H9 (cell line): ENCODE results near the gene DNAJC6. TPM values are rescaled to one million over a fixed set of nuclear protein-coding genes. Genes with fewer than 3 reads are reported as not detected.

ENCODE experiments used
- DNase-seq: peaks from one replicate; pipeline ENCODE4 v3.0.0-alpha.2; 2017
- H2AFZ ChIP-seq: one replicate; pipeline ENCODE4 v1.6.1; 2013; ENCODE audit warnings: mild to moderate bottlenecking, low read length, control low read depth, moderate library complexity
- H2AK5ac ChIP-seq: 2 replicates; pipeline ENCODE4 v1.6.1; 2013; ENCODE audit warnings: low read length, control low read depth, mixed read lengths; ENCODE audit not compliant: insufficient read length
- H2BK120ac ChIP-seq: one replicate; pipeline ENCODE4 v1.6.1; 2013; ENCODE audit warnings: low read depth, mild to moderate bottlenecking, low read length, control low read depth, inconsistent platforms; ENCODE audit not compliant: poor library complexity, severe bottlenecking
- H2BK12ac ChIP-seq: 2 replicates; pipeline ENCODE4 v1.6.1; 2013; ENCODE audit warnings: low read length, control low read depth, mixed read lengths, low read depth; ENCODE audit not compliant: insufficient read length
- H2BK15ac ChIP-seq: 2 replicates; pipeline ENCODE4 v1.6.1; 2013; ENCODE audit warnings: low read depth, low read length, control low read depth
- H2BK20ac ChIP-seq: one replicate; pipeline ENCODE4 v1.6.1; 2013; ENCODE audit warnings: low read depth, mild to moderate bottlenecking, low read length, control low read depth, inconsistent platforms; ENCODE audit not compliant: poor library complexity, severe bottlenecking
- H2BK5ac ChIP-seq: 2 replicates; pipeline ENCODE4 v1.6.1; 2013; ENCODE audit warnings: low read length, control low read depth, mixed read lengths; ENCODE audit not compliant: insufficient read length
- H3K14ac ChIP-seq: 2 replicates; pipeline ENCODE4 v1.6.1; 2013; ENCODE audit warnings: low read length, control low read depth; ENCODE audit not compliant: insufficient read depth
- H3K18ac ChIP-seq: 2 replicates; pipeline ENCODE4 v1.6.1; 2013; ENCODE audit warnings: low read depth, mild to moderate bottlenecking, mixed read lengths, low read length, control low read depth; ENCODE audit not compliant: insufficient read length
- H3K23ac ChIP-seq: 2 replicates; pipeline ENCODE4 v1.6.1; 2013; ENCODE audit warnings: low read length, control low read depth, mixed read lengths, low read depth; ENCODE audit not compliant: insufficient read length
- H3K23me2 ChIP-seq: 2 replicates; pipeline ENCODE4 v1.6.1; 2013; ENCODE audit warnings: low read depth, mild to moderate bottlenecking, mixed read lengths, low read length, control low read depth; ENCODE audit not compliant: insufficient read length, poor library complexity, severe bottlenecking
- H3K27ac ChIP-seq: 2 replicates; pipeline ENCODE4 v1.5.1; 2013; ENCODE audit warnings: low read length, control low read depth, mixed read lengths, low read depth; ENCODE audit not compliant: insufficient read length
- H3K27me3 ChIP-seq: 2 replicates; pipeline ENCODE4 v1.6.1; 2013; ENCODE audit warnings: low read length, control low read depth, inconsistent platforms; ENCODE audit not compliant: insufficient read depth
- H3K4ac ChIP-seq: 2 replicates; pipeline ENCODE4 v1.6.1; 2013; ENCODE audit warnings: low read depth, mild to moderate bottlenecking, control low read depth, inconsistent platforms, low read length, moderate library complexity
- H3K4me1 ChIP-seq: 2 replicates; pipeline ENCODE4 v1.6.1; 2013; ENCODE audit warnings: low read length, control low read depth, inconsistent platforms; ENCODE audit not compliant: insufficient read depth
- H3K4me2 ChIP-seq: 2 replicates; pipeline ENCODE4 v1.6.1; 2013; ENCODE audit warnings: low read length, control low read depth, mixed read lengths; ENCODE audit not compliant: insufficient read length, insufficient read depth
- H3K56ac ChIP-seq: 2 replicates; pipeline ENCODE4 v1.6.1; 2013; ENCODE audit warnings: low read depth, mild to moderate bottlenecking, mixed read lengths, low read length, control low read depth; ENCODE audit not compliant: insufficient read length
- H3K79me1 ChIP-seq: 2 replicates; pipeline ENCODE4 v1.6.1; 2013; ENCODE audit warnings: low read depth, mild to moderate bottlenecking, moderate library complexity, low read length, control low read depth, inconsistent platforms; ENCODE audit not compliant: insufficient read depth, poor library complexity, severe bottlenecking
- H3K79me2 ChIP-seq: 2 replicates; pipeline ENCODE4 v1.6.1; 2013; ENCODE audit warnings: low read length, control low read depth, inconsistent platforms; ENCODE audit not compliant: insufficient read depth
- H3K9ac ChIP-seq: 2 replicates; pipeline ENCODE4 v1.6.1; 2013; ENCODE audit warnings: low read length, control low read depth, mixed read lengths; ENCODE audit not compliant: insufficient read length; ENCODE audit errors: extremely low read depth
- H3K9me3 ChIP-seq: one replicate; pipeline ENCODE4 v1.6.1; 2013; ENCODE audit warnings: low read depth, low read length, inconsistent platforms; ENCODE audit not compliant: control insufficient read depth
- H3T11ph ChIP-seq: one replicate; pipeline ENCODE4 v1.6.1; 2013; ENCODE audit warnings: mild to moderate bottlenecking, low read length, control low read depth, inconsistent platforms
- H4K20me1 ChIP-seq: one replicate; pipeline ENCODE4 v1.6.1; 2013; ENCODE audit not compliant: control insufficient read depth, insufficient read length, insufficient read depth
- H4K5ac ChIP-seq: 2 replicates; pipeline ENCODE4 v1.6.1; 2013; ENCODE audit warnings: low read depth, mild to moderate bottlenecking, mixed read lengths, low read length, control low read depth; ENCODE audit not compliant: insufficient read length
- H4K8ac ChIP-seq: replicated peaks from 2 replicates; pipeline ENCODE4 v1.6.1; 2013; ENCODE audit warnings: low read length, control low read depth, mixed read lengths, low read depth; ENCODE audit not compliant: insufficient read length
- H4K91ac ChIP-seq: 2 replicates; pipeline ENCODE4 v1.6.1; 2013; ENCODE audit warnings: low read depth, mild to moderate bottlenecking, moderate library complexity, mixed read lengths, low read length, control low read depth; ENCODE audit not compliant: insufficient read length
- H3K27ac Mint-ChIP-seq, 3 experiments: 2 replicates in 2 of 3; 3 replicates in 1 of 3; pipeline ENCODE4 v1.8.0; 2020 to 2021; ENCODE audit warnings: mixed read lengths in 3 of 3, mild to moderate bottlenecking in 1 of 3, moderate library complexity in 1 of 3
- H3K27me3 Mint-ChIP-seq: 2 replicates; pipeline ENCODE4 v1.8.0; 2021; ENCODE audit warnings: low read depth, mild to moderate bottlenecking, moderate library complexity, mixed read lengths
- H3K36me3 Mint-ChIP-seq, 3 experiments: 2 replicates in 2 of 3; 3 replicates in 1 of 3; pipeline ENCODE4 v1.8.0; 2020 to 2021; ENCODE audit warnings: low read depth in 3 of 3, mixed read lengths in 3 of 3; ENCODE audit not compliant: insufficient read depth in 1 of 3
- H3K4me1 Mint-ChIP-seq, 2 experiments: 2 replicates each; pipeline ENCODE4 v1.8.0; 2020; ENCODE audit warnings: mixed read lengths in 2 of 2
- H3K4me3 Mint-ChIP-seq, 2 experiments: 2 replicates in 1 of 2; 3 replicates in 1 of 2; pipeline ENCODE4 v1.8.0; 2020 to 2021; ENCODE audit warnings: mild to moderate bottlenecking in 2 of 2, mixed read lengths in 2 of 2, moderate library complexity in 1 of 2
- H3K9me3 Mint-ChIP-seq, 2 experiments: 2 replicates in 1 of 2; 3 replicates in 1 of 2; pipeline ENCODE4 v1.8.0; 2020; ENCODE audit warnings: mild to moderate bottlenecking in 2 of 2, mixed read lengths in 2 of 2, moderate library complexity in 1 of 2
- WGBS: extraction: QIAGEN DNeasy Blood & Tissue Kit; methylation state at CpG from one replicate; pipeline ENCODE4 v1.1.7; 2013; ENCODE audit warnings: missing lambda C conversion rate, low lambda C conversion rate, mixed read lengths; ENCODE audit not compliant: insufficient read length; ENCODE audit errors: extremely low coverage; 5-methylcytosine and 5-hydroxymethylcytosine counted together
- total RNA-seq: library from RNA; stranded (reverse); gene quantifications from 2 replicates; pipeline ENCODE4 v1.2.1, GENCODE V29; 2021
- TF ChIP-seq, protein P1 (sequence below): fragments of 200-600 bp; sonication (generic); conservative IDR thresholded peaks from 3 replicates; pipeline ENCODE4 v1.8.0; 2021; ENCODE audit warnings: antibody characterized with exemption, mild to moderate bottlenecking

DNAJC6 gene
- total RNA-seq, 1 experiment from 2014 or later: 2.2 TPM

DNA sequence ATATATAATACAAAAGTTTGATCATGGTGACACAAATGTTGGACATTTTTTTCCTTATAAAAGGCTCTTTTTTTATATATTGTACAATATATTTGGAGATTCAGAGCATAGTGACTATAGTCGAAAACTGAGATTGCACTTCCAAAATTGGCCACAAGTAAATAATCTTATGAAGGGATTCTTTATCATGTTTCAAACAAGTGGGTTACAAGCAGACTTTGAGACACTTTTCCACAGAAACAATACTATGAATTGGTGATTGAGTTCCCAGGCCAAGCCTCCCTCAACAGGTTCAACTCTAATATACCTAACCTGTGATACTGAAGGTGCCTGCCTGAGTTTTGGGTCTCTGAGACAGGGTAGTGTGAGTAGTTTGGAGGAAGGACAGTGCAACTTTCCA, 124.9 kb downstream of the DNAJC6 start:
- Histone ChIP-seq H2BK120ac (no peak overlapping the region), H4K5ac (no peak overlapping the region), H3K27ac (no peak overlapping the region), H3K79me1 (no peaks in the 10 kb centered on the region), H2AK5ac (no peak overlapping the region), H3K27me3 (no peaks in the 10 kb centered on the region), H4K91ac (no peak overlapping the region), H3K4me2 (no peak overlapping the region), H2BK12ac (no peak overlapping the region), H3K9ac (no peak overlapping the region), H3K18ac (no peak overlapping the region), H3K9me3 (no peaks in the 10 kb centered on the region), H3K23ac (no peak overlapping the region), H4K20me1 (no peaks in the 10 kb centered on the region), H2BK20ac (no peak overlapping the region), H2AFZ (no peak overlapping the region), H3K14ac (no peak overlapping the region), H3K56ac (no peak overlapping the region), H3K23me2 (no peaks in the 10 kb centered on the region), H2BK15ac (no peak overlapping the region), H3K79me2 (no peaks in the 10 kb centered on the region), H3K4ac (no peak overlapping the region), H3T11ph (no peak overlapping the region), H4K8ac (no peak overlapping the region), H2BK5ac (no peak overlapping the region), H3K4me1 (peaks cover 2% of the 10 kb centered on the region; the same call in 1 of the 2 replicates)
- no peak for DNase-seq
- Mint-ChIP-seq H3K4me1 (peaks cover 40 to 43% of the 10 kb centered on the region in 2 experiments), H3K27ac (peak overlapping the region in 2 of 3 experiments; percentile 56 to 81; a peak in 1 of 7 replicates), H3K27me3 (no peaks in the 10 kb centered on the region), H3K9me3 (no peaks in the 10 kb centered on the region), H3K4me3 (no peak overlapping the region), H3K36me3 (peaks cover 0 to 18% (median 12%) of the 10 kb centered on the region in 3 experiments; a peak in 5 of 7 replicates)
- no CpG with 5 or more reads among the region's 1 CpG for WGBS
- TF ChIP-seq, protein P1, sequence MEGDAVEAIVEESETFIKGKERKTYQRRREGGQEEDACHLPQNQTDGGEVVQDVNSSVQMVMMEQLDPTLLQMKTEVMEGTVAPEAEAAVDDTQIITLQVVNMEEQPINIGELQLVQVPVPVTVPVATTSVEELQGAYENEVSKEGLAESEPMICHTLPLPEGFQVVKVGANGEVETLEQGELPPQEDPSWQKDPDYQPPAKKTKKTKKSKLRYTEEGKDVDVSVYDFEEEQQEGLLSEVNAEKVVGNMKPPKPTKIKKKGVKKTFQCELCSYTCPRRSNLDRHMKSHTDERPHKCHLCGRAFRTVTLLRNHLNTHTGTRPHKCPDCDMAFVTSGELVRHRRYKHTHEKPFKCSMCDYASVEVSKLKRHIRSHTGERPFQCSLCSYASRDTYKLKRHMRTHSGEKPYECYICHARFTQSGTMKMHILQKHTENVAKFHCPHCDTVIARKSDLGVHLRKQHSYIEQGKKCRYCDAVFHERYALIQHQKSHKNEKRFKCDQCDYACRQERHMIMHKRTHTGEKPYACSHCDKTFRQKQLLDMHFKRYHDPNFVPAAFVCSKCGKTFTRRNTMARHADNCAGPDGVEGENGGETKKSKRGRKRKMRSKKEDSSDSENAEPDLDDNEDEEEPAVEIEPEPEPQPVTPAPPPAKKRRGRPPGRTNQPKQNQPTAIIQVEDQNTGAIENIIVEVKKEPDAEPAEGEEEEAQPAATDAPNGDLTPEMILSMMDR: peak; percentile 37; the same call in 2 of the 3 replicates
